OCI-LY7 (cell line): ENCODE data around the gene NOX3.

Source experiments
- CTCF ChIP-seq: fragments of 200-600 bp; sonication (generic); conservative IDR thresholded peaks from 2 replicates; pipeline ENCODE4 v1.5.1; 2014; ENCODE audit warnings: mild to moderate bottlenecking, antibody characterized with exemption, low read length, moderate library complexity, mixed read lengths
- EZH2phosphoT487 ChIP-seq: fragments of 200-600 bp; sonication (generic); IDR thresholded peaks from 2 replicates; pipeline ENCODE4 v1.6.1; 2018; ENCODE audit warnings: low read depth, borderline replicate concordance, mild to moderate bottlenecking, mixed run types, antibody characterized with exemption, low read length, moderate library complexity, mixed read lengths

GRCh38 chr6:155411154-155412052, 44.2 kb downstream of the NOX3 start:
- TF ChIP-seq CTCF (no peak), EZH2phosphoT487 (no peak)
